Endothelial cell of umbilical vein (primary cell): ENCODE measurements around the gene IFITM2.
A peak's percentile ranks its signal among the peaks of the same experiment; 100 is the strongest.

Experiments
- EZH2 ChIP-seq: IDR thresholded peaks from 2 replicates; pipeline ENCODE4 v1.6.1; 2012; ENCODE audit warnings: borderline replicate concordance, low read depth, mild to moderate bottlenecking, moderate library complexity, low read length, inconsistent platforms; ENCODE audit not compliant: severe bottlenecking
- JUN ChIP-seq: IDR thresholded peaks from 2 replicates; pipeline ENCODE4 v1.6.1; 2011; ENCODE audit warnings: borderline replicate concordance, low read depth; ENCODE audit not compliant: insufficient read length, insufficient read depth
- POLR2A ChIP-seq: IDR thresholded peaks from 2 replicates; pipeline ENCODE4 v1.6.1; 2012; ENCODE audit warnings: low read depth, mild to moderate bottlenecking, control low read depth, low read length
- TF ChIP-seq, protein P1 (sequence below), 2 donors: IDR thresholded peaks; 1 replicate in 1 of 2; 2 replicates in 1 of 2; pipeline ENCODE4 v1.5.1; 2011; ENCODE audit warnings: low read length in 2 of 2, mild to moderate bottlenecking in 2 of 2, moderate library complexity in 2 of 2, control low read depth in 1 of 2, inconsistent platforms in 1 of 2, low read depth in 1 of 2; ENCODE audit not compliant: insufficient read depth in 1 of 2; ENCODE audit errors: extremely low read depth in 1 of 2

GRCh38 chr11:299951-300735 lies 7.5 kb upstream of the IFITM2 start:
- TF ChIP-seq, protein P1, sequence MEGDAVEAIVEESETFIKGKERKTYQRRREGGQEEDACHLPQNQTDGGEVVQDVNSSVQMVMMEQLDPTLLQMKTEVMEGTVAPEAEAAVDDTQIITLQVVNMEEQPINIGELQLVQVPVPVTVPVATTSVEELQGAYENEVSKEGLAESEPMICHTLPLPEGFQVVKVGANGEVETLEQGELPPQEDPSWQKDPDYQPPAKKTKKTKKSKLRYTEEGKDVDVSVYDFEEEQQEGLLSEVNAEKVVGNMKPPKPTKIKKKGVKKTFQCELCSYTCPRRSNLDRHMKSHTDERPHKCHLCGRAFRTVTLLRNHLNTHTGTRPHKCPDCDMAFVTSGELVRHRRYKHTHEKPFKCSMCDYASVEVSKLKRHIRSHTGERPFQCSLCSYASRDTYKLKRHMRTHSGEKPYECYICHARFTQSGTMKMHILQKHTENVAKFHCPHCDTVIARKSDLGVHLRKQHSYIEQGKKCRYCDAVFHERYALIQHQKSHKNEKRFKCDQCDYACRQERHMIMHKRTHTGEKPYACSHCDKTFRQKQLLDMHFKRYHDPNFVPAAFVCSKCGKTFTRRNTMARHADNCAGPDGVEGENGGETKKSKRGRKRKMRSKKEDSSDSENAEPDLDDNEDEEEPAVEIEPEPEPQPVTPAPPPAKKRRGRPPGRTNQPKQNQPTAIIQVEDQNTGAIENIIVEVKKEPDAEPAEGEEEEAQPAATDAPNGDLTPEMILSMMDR (IDR thresholded peaks at IDR 0.05; ENCODE audit: extremely low read depth in 1 of 2, insufficient read depth in 1 of 2, low read depth in 1 of 2, low read length in 2 of 2) = peak; percentile 8 to 44
- no peak for TF ChIP-seq EZH2
- no peak for TF ChIP-seq POLR2A
- no peak for TF ChIP-seq JUN
